ENCODE results near the gene NOP58.
"Not testable (repeated sequence)": the region's sequence is repeated elsewhere in the genome, so short reads cannot be mapped to it uniquely, and the experiment has no call there.

Gene NOP58

GRCh38 chr2:202311823-202312388 lies 46.3 kb downstream of the NOP58 start:
- no peak for DNase-seq

GRCh38 chr2:202314116-202314515 lies 48.6 kb downstream of the NOP58 start:
- DNase-seq = no peak

DNA sequence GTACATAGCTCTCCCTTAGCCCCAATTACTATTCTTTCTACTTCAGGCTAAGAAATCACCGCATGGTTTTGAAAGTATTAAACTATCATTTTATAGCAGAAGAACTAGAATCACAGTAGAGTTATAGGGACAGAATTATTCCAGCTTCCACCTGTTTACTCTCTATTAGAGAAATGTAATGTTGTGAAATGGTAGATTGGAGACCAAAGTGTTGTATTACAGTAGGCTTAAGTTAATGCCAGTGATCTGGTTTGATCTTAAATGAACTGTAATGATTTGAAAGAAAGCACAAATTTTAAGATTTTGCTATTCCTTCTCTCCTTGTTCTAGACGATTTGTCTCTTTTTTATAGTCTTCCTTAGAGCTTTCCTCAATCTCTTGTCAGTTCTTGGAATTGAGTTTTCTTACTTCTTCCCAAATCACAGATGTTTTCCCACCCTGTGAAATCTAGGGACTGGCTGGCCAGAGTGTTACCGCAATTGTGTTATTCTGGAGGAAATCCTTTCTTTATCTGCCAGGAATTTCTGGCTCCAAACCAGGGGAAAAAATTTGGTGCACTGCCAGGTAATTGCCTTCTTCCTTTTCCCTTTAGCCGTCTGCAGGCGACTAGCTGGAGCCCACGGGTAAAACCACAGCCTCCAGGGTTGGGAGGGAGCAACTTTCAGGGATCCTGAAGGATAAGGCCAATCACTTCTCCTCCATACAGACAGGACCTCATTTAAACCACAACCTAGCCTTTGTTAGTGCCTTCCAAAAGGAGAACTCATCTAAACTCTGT lies 51.7 kb downstream of the NOP58 start:
- no peak for DNase-seq

GRCh38 chr2:202320362-202320761 lies 54.8 kb downstream of the NOP58 start:
- DNase-seq = not testable (repeated sequence)

DNA sequence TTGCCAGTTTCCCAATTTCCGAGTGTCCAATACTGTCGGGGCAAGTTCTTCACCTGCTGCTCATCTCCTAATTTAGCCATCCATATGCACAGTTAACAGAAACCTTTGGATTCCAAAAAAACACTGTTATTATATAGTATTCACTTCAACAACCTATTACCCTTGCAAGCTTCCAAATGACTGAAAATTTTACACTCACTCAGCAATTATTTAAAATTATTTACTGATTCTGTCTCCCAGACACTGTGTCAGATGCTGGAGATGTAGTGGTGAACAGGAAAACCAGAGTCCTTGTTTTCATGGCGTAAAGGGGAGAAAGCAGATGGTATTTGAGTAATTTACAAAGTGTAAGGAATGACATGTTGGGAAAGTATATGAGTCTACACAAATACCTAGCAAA lies 56.9 kb downstream of the NOP58 start:
- DNase-seq = no peak

- no peak for DNase-seq
Measured at GRCh38 chr2:202327858-202328257, 62.3 kb downstream of the NOP58 start.

GRCh38 chr2:202335791-202336467 lies 70.4 kb downstream of the NOP58 start:
- DNase-seq = no peak

GRCh38 chr2:202337151-202337550 lies 71.6 kb downstream of the NOP58 start:
- DNase-seq = no peak

GRCh38 chr2:202337706-202338346 lies 72.3 kb downstream of the NOP58 start:
- no peak for DNase-seq

GRCh38 chr2:202339071-202339870 lies 73.7 kb downstream of the NOP58 start:
- peak; percentile 36 for DNase-seq

- DNase-seq = no peak
Measured at GRCh38 chr2:202344178-202344577, 78.6 kb downstream of the NOP58 start.

DNA sequence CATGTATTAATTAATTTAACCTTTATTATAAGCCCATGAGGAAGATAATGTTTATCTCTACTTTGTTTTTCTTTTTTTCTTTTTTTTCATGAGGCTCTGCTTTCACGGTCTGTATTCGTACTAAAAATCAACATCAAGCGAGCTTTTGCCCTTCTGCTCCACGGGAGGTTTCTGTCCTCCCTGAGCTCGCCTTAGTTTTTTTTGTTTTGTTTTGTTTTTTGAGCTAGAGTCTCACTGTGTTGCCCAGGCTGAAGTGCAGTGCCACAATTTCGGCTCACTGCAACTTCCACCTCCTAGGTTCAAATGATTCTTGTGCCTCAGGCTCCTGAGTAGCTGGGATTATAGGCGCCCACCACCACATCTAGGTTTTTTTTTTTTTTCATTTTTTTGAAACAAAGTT lies 80.6 kb downstream of the NOP58 start:
- no peak for DNase-seq

All from NCI-H510A treated with DMSO at 0.1 percent for 48 hours (cell line).